D721Med (cell line): Measurements from ENCODE around the gene FUCA2.

ENCODE experiments used
- DNase-seq: peaks from one replicate; pipeline ENCODE4 v3.0.0; 2011; ENCODE audit warnings: low spot score; ENCODE audit not compliant: insufficient read length
- FAIRE-seq: peaks from 2 replicates; lab custom pipeline; 2011; peaks lifted over from hg19 to GRCh38; lab: Jason Lieb, UNC
- CTCF ChIP-seq: IDR thresholded peaks from 2 replicates; pipeline ENCODE4 v1.5.1; 2012; ENCODE audit warnings: mild to moderate bottlenecking, control low read depth; ENCODE audit not compliant: insufficient read depth; ENCODE audit errors: missing control alignments

FUCA2 gene

GRCh38 chr6:143510991-143511891 lies at the start of gene FUCA2:
Gene FUCA2, minus strand, starts transcription at chr6:143511720. Its CDS starts 86 bp downstream, at chr6:143511634.
- DNase-seq (no peak), FAIRE-seq (no peak)
- no peak for TF ChIP-seq CTCF

GRCh38 chr6:143561105-143561704 lies 49.7 kb upstream of the FUCA2 start:
- FAIRE-seq (no peak), DNase-seq (no peak)
- TF ChIP-seq CTCF, result no peak

GRCh38 chr6:143559051-143559660 lies 47.6 kb upstream of the FUCA2 start:
- no peak for TF ChIP-seq CTCF
- FAIRE-seq (no peak), DNase-seq (no peak)

- DNase-seq (no peak), FAIRE-seq (no peak)
- no peak for TF ChIP-seq CTCF
These were observed 45.0 kb upstream of the FUCA2 start for GRCh38 chr6:143556529-143556928.

GRCh38 chr6:143555582-143555981 lies 44.1 kb upstream of the FUCA2 start:
- FAIRE-seq (no peak), DNase-seq (no peak)
- TF ChIP-seq CTCF, result no peak

- TF ChIP-seq CTCF, result no peak
- FAIRE-seq (no peak), DNase-seq (no peak)
These were observed 43.6 kb upstream of the FUCA2 start for GRCh38 chr6:143555071-143555492.

GRCh38 chr6:143553337-143553736 lies 41.8 kb upstream of the FUCA2 start:
- TF ChIP-seq CTCF, result no peak
- FAIRE-seq, result no peak
- no peak for DNase-seq
